GM13977 (cell line): ENCODE data around the gene DYNC1I1.
A peak's percentile ranks its signal among the peaks of the same experiment; 100 is the strongest.

ENCODE experiments used
- DNase-seq: peaks from one replicate; pipeline ENCODE4 v3.0.0; 2012; ENCODE audit warnings: low spot score
- CTCF ChIP-seq: IDR thresholded peaks from 2 replicates; pipeline ENCODE4 v1.5.1; 2012; ENCODE audit warnings: mild to moderate bottlenecking, control low read depth; ENCODE audit not compliant: insufficient read depth; ENCODE audit errors: extremely low read depth, missing control alignments
- in situ Hi-C: fragments of 300-500 bp; cut with MboI; formaldehyde crosslinking; loops from one replicate; pipeline ENCODE4 v1.12.0; 2022; ENCODE audit warnings: low sequenced_read_pairs, low pct_unique_long_range_greater_than_20kb, mixed read lengths, inconsistent platforms; ENCODE audit not compliant: unreplicated experiment

Gene DYNC1I1

GRCh38 chr7:95863623-95864022 is 91.3 kb downstream of the DYNC1I1 start:
- no peak for TF ChIP-seq CTCF
- in situ Hi-C loops: loop anchor here (25.0 kb wide), 1 partner anchor 151 kb away; no protein-coding TSS in a partner anchor
- no peak for DNase-seq

GRCh38 chr7:95865716-95866371 is 93.5 kb downstream of the DYNC1I1 start:
- no peak for DNase-seq
- no peak for TF ChIP-seq CTCF
- in situ Hi-C loops: loop anchor here (25.0 kb wide), 1 partner anchor 154 kb away; no protein-coding TSS in a partner anchor

GRCh38 chr7:95867309-95867708 is 95.0 kb downstream of the DYNC1I1 start:
- DNase-seq: peak; percentile 44
- in situ Hi-C loops: loop anchor here (25.0 kb wide), 1 partner anchor 155 kb away; no protein-coding TSS in a partner anchor
- TF ChIP-seq CTCF: no peak

GRCh38 chr7:95871075-95871848 is 98.9 kb downstream of the DYNC1I1 start:
- in situ Hi-C loops: loop anchor here (25.0 kb wide), 1 partner anchor 159 kb away; no protein-coding TSS in a partner anchor
- DNase-seq: peak; percentile 37
- peak; percentile 68 for TF ChIP-seq CTCF

- no peak for TF ChIP-seq CTCF
- in situ Hi-C loops: loop anchor here (25.0 kb wide), 1 partner anchor 160 kb away; no protein-coding TSS in a partner anchor
- DNase-seq: no peak
Observed at GRCh38 chr7:95871896-95872295, 99.5 kb downstream of the DYNC1I1 start.

GRCh38 chr7:95874129-95874528 is 101.8 kb downstream of the DYNC1I1 start:
- in situ Hi-C loops: loop anchor here (25.0 kb wide), 1 partner anchor 162 kb away; no protein-coding TSS in a partner anchor
- no peak for TF ChIP-seq CTCF

More at GRCh38 chr7:95874129-95874528, 101.8 kb downstream of the DYNC1I1 start:
- no peak for DNase-seq
